Panc1 (cell line): ENCODE measurements around the gene ADGRA1. TPM values are rescaled to one million over a fixed set of nuclear protein-coding genes. Genes with fewer than 3 reads are reported as not detected.

Source experiments
- ATAC-seq: fragments of 200-7000 bp; cut with Tn5 transposase; 2 replicates; pipeline ENCODE4 v1.9.1; 2020; ENCODE audit warnings: mild to moderate bottlenecking, moderate library complexity
- BruUV-seq: library from RNA; stranded (reverse); fragments of 400-500 nt; replicated peaks from 2 replicates; lab custom pipeline; 2021; lab: Mats Ljungman, UMichigan
- CTCF ChIA-PET: fragments of 300-600 bp; sonication (Branson Sonifier 250); formaldehyde crosslinking; loops from one replicate; lab custom pipeline; 2022; ENCODE audit warnings: antibody characterized with exemption; lab: Charles Lee
- POLR2A ChIA-PET: fragments of 300-600 bp; sonication (Branson Sonifier 250); formaldehyde crosslinking; loops from one replicate; lab custom pipeline; 2022; ENCODE audit warnings: antibody characterized with exemption; lab: Charles Lee
- DNase-seq: peaks from one replicate; pipeline ENCODE4 v3.0.0-alpha.2; 2010; ENCODE audit warnings: low read depth, low spot score
- H3K27ac ChIP-seq: 2 replicates; pipeline ENCODE4 v1.5.1; 2011; ENCODE audit warnings: mild to moderate bottlenecking, low read length, inconsistent platforms
- H3K27me3 ChIP-seq: fragments of 200-500 bp; sonication (Bioruptor generic); 2 replicates; pipeline ENCODE4 v1.6.0; 2014; ENCODE audit warnings: low read length, inconsistent platforms; ENCODE audit not compliant: control insufficient read depth, insufficient read depth
- H3K36me3 ChIP-seq: fragments of 200-500 bp; sonication (Bioruptor generic); 2 replicates; pipeline ENCODE4 v1.5.1; 2014; ENCODE audit warnings: inconsistent platforms, mild to moderate bottlenecking, low read length, moderate library complexity; ENCODE audit not compliant: control insufficient read depth, insufficient read depth
- H3K4me1 ChIP-seq: 2 replicates; pipeline ENCODE4 v1.5.1; 2011; ENCODE audit warnings: inconsistent platforms, mild to moderate bottlenecking, low read length, moderate library complexity; ENCODE audit not compliant: control insufficient read depth, insufficient read depth
- H3K4me3 ChIP-seq, 2 experiments: 2 replicates each; pipeline ENCODE4 v1.5.1; 2011 to 2012; ENCODE audit warnings: low read depth in 2 of 2, low read length in 2 of 2, mild to moderate bottlenecking in 2 of 2, inconsistent platforms in 1 of 2, moderate library complexity in 1 of 2
- H3K9me3 ChIP-seq: fragments of 200-500 bp; sonication (Bioruptor generic); 2 replicates; pipeline ENCODE4 v1.5.1; 2014; ENCODE audit warnings: low read depth, mild to moderate bottlenecking, inconsistent platforms, low read length, moderate library complexity; ENCODE audit not compliant: control insufficient read depth, insufficient read depth
- CTCF ChIP-seq: fragments of 450-650 bp; IDR thresholded peaks from 2 replicates; pipeline ENCODE4 v1.5.1; 2017; ENCODE audit warnings: mild to moderate bottlenecking
- POLR2AphosphoS5 ChIP-seq: IDR thresholded peaks from 2 replicates; pipeline ENCODE4 v1.6.1; 2012; ENCODE audit warnings: mild to moderate bottlenecking, low read depth, low read length, moderate library complexity
- REST ChIP-seq, 2 experiments: IDR thresholded peaks; 2 replicates each; pipeline ENCODE4 v1.6.1; 2011 to 2012; ENCODE audit warnings: low read depth in 2 of 2, control low read depth in 1 of 2, low read length in 1 of 2, mild to moderate bottlenecking in 1 of 2, moderate library complexity in 1 of 2; ENCODE audit not compliant: insufficient read depth in 1 of 2
- SIN3A ChIP-seq: IDR thresholded peaks from 2 replicates; pipeline ENCODE4 v1.6.1; 2012; ENCODE audit warnings: low read depth, mild to moderate bottlenecking, low read length, moderate library complexity, borderline replicate concordance; ENCODE audit not compliant: insufficient read depth
- TCF7L2 ChIP-seq: IDR thresholded peaks from 2 replicates; pipeline ENCODE4 v1.6.1; 2011; ENCODE audit warnings: mild to moderate bottlenecking, low read depth, low read length, inconsistent platforms
- in situ Hi-C: cut with HindIII; loops from 2 replicates; pipeline ENCODE4 v1.10.0; 2016; ENCODE audit warnings: low sequenced_read_pairs, low pct_unique_long_range_greater_than_20kb
- intact Hi-C: fragments of 100-400 bp; cut with micrococcal nuclease; formaldehyde crosslinking; loops from one replicate; pipeline ENCODE4 v1.10.0; 2022; ENCODE audit not compliant: unreplicated experiment
- total RNA-seq: library from RNA; stranded (reverse); gene quantifications from one replicate; pipeline ENCODE4 v1.2.1, GENCODE V29; 2021; ENCODE audit not compliant: unreplicated experiment

ADGRA1 gene
- total RNA-seq, 1 experiment from 2014 or later, result 0.05 TPM

- BruUV-seq, result no TSS peak
- in situ Hi-C loops (no loop called here), intact Hi-C loops (no loop called here)
- no peaks in the 10 kb centered on the region for H3K4me1 ChIP-seq
- ChIA-PET POLR2A (no interaction called here), CTCF (no interaction called here)
- H3K9me3 ChIP-seq, result no peaks in the 10 kb centered on the region
- H3K27ac ChIP-seq, result no peak overlapping the region
- ATAC-seq, result no peak
- no peak overlapping the region for H3K4me3 ChIP-seq
- H3K27me3 ChIP-seq, result no peaks in the 10 kb centered on the region; the same call in 1 of the 2 replicates
- no peak for DNase-seq
- H3K36me3 ChIP-seq, result no peaks in the 10 kb centered on the region
- TF ChIP-seq TCF7L2, result no peak
- no peak for TF ChIP-seq REST (IDR thresholded peaks at IDR 0.05; ENCODE audit: insufficient read depth in 1 of 2, low read depth in 2 of 2, low read length in 1 of 2)
- no peak for TF ChIP-seq CTCF
- TF ChIP-seq SIN3A, result no peak
- no peak for TF ChIP-seq POLR2AphosphoS5
Measured at GRCh38 chr10:133072720-133073390, 14.9 kb upstream of the ADGRA1 start.

- no peak overlapping the region for H3K4me3 ChIP-seq
- H3K9me3 ChIP-seq, result no peaks in the 10 kb centered on the region
- no TSS peak for BruUV-seq
- H3K27me3 ChIP-seq, result no peaks in the 10 kb centered on the region; the same call in 1 of the 2 replicates
- H3K4me1 ChIP-seq, result no peaks in the 10 kb centered on the region
- ATAC-seq, result no peak
- no peak for DNase-seq
- H3K27ac ChIP-seq, result no peak overlapping the region
- ChIA-PET POLR2A (no interaction called here), CTCF (no interaction called here)
- in situ Hi-C loops, result no loop called here
- no peak for TF ChIP-seq SIN3A
- no peak for TF ChIP-seq POLR2AphosphoS5
- no peak for TF ChIP-seq CTCF
- TF ChIP-seq REST (IDR thresholded peaks at IDR 0.05; ENCODE audit: insufficient read depth in 1 of 2, low read depth in 2 of 2, low read length in 1 of 2), result no peak
- no peak for TF ChIP-seq TCF7L2
- no peaks in the 10 kb centered on the region for H3K36me3 ChIP-seq
- intact Hi-C loops, result no loop called here
Measured at GRCh38 chr10:133075346-133076137, 12.2 kb upstream of the ADGRA1 start.
